Natural killer cell (primary cell): ENCODE measurements around the gene STK25. TPM values are rescaled to one million over a fixed set of nuclear protein-coding genes. Genes with fewer than 3 reads are reported as not detected.

ENCODE experiments used
- ATAC-seq, 3 donors: fragments of 150-1000 bp in 2 of 3; fragments of 200-7000 bp in 1 of 3; cut with Tn5 transposase; 1 replicate in 1 of 3; 2 replicates in 2 of 3; pipeline ENCODE4 v1.10.0; 2021; ENCODE audit warnings: mild to moderate bottlenecking in 2 of 3, moderate library complexity in 2 of 3
- DNase-seq, 2 donors: peaks; one replicate each; pipeline versions ENCODE4 v3.0.0 to v3.0.0-alpha.2; 2013 to 2021; ENCODE audit warnings: mixed read lengths in 1 of 2
- H3K27ac ChIP-seq: one replicate; pipeline ENCODE4 v1.5.1; 2013; ENCODE audit warnings: mild to moderate bottlenecking, low read length
- H3K27me3 ChIP-seq: one replicate; pipeline ENCODE4 v1.6.1; 2013; ENCODE audit warnings: low read length; ENCODE audit not compliant: control insufficient read depth, insufficient read depth
- H3K36me3 ChIP-seq: one replicate; pipeline ENCODE4 v1.6.1; 2013; ENCODE audit warnings: low read length; ENCODE audit not compliant: control insufficient read depth, insufficient read depth
- H3K4me1 ChIP-seq: one replicate; pipeline ENCODE4 v1.6.1; 2013; ENCODE audit warnings: low read length; ENCODE audit not compliant: control insufficient read depth, insufficient read depth
- H3K4me3 ChIP-seq: one replicate; pipeline ENCODE4 v1.5.1; 2013; ENCODE audit warnings: low read length
- H3K9me3 ChIP-seq: one replicate; pipeline ENCODE4 v1.6.1; 2013; ENCODE audit warnings: low read length; ENCODE audit not compliant: control insufficient read depth, insufficient read depth
- H3K27ac Mint-ChIP-seq, 2 donors: one replicate each; pipeline ENCODE4 v1.8.0; 2022; ENCODE audit warnings: mild to moderate bottlenecking in 2 of 2, mixed read lengths in 2 of 2, moderate library complexity in 1 of 2
- H3K27me3 Mint-ChIP-seq, 2 donors: one replicate each; pipeline ENCODE4 v1.8.0; 2022; ENCODE audit warnings: low read depth in 2 of 2, mixed read lengths in 2 of 2
- H3K36me3 Mint-ChIP-seq: one replicate; pipeline ENCODE4 v1.8.0; 2022; ENCODE audit warnings: mixed read lengths
- H3K4me1 Mint-ChIP-seq, 2 donors: one replicate each; pipeline ENCODE4 v1.8.0; 2022; ENCODE audit warnings: mixed read lengths in 2 of 2
- H3K4me3 Mint-ChIP-seq: one replicate; pipeline ENCODE4 v1.8.0; 2022; ENCODE audit warnings: mild to moderate bottlenecking, moderate library complexity, mixed read lengths
- H3K9me3 Mint-ChIP-seq, 2 donors: one replicate each; pipeline ENCODE4 v1.8.0; 2022; ENCODE audit warnings: mixed read lengths in 2 of 2
- WGBS: methylation state at CpG from one replicate; pipeline ENCODE4 v1.1.7; 2013; ENCODE audit warnings: missing lambda C conversion rate; ENCODE audit not compliant: insufficient coverage; 5-methylcytosine and 5-hydroxymethylcytosine counted together
- intact Hi-C: fragments of 100-400 bp; cut with micrococcal nuclease; formaldehyde crosslinking; loops from one replicate; pipeline ENCODE4 v1.14.2; 2022
- total RNA-seq, 4 donors: library from RNA; stranded (reverse); fragments of 120-200 nt in 1 of 4; gene quantifications; one replicate each; pipeline versions ENCODE4 v1.2.3 to v1.2.4, GENCODE V29; 2013 to 2022
- TF ChIP-seq, protein P1 (sequence below): fragments of 200-600 bp; IDR thresholded peaks from one replicate; pipeline ENCODE4 v1.8.0; 2022; ENCODE audit warnings: antibody characterized with exemption

The STK25 gene
- total RNA-seq, 3 donors from 2014 or later (not counting 1 experiment from before 2014, with no cell fraction given): 110 to 140 (median 135) TPM

DNA sequence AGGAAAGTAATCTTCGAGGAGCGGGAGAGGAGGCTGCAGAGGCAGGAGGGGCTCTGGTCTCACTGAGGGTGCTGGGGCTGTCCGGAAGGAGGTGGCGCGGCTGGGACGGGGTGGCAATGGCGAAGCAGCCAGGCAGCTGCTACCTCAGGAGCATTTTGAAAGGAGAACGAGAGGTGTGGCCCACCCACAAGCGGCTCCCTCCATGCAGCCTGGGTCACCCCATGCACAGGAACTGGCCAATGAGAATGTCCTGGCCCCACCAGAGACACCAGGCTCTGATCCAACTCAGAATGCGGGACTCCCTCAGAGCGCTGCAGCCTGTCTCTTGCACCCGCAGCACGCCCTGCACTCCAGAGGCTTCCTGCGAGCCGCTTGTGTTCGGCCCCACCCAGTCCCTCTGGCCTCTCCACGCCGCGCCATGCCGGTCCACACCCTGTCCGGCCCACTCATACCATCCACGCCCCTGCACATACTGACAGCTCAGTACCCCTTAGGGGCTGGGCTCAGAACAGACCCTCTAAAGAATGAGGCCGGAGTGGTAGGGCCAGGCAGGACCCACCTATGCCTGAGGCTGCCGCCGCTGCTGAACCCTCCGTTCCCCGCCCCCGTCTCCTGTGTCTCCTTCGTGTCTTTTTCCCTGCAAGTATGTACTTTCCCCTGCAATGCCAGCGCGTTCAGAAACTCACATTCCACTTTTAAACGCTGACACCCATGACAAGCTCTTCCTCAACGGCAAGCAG, 43.8 kb upstream of the STK25 start:
- H3K9me3 Mint-ChIP-seq: peaks cover 0 to 4% of the 10 kb centered on the region in 2 donors
- no peak overlapping the region for H3K4me3 ChIP-seq
- H3K27me3 ChIP-seq: peaks cover 3% of the 10 kb centered on the region
- intact Hi-C loops: no loop called here
- H3K4me1 Mint-ChIP-seq: no peaks in the 10 kb centered on the region
- no peaks in the 10 kb centered on the region for H3K36me3 Mint-ChIP-seq
- DNase-seq: no peak
- H3K36me3 ChIP-seq: no peaks in the 10 kb centered on the region
- H3K9me3 ChIP-seq: peaks cover under 1% of the 10 kb centered on the region
- H3K4me3 Mint-ChIP-seq: no peak overlapping the region
- no peak overlapping the region for H3K27ac ChIP-seq
- peaks cover 3 to 13% of the 10 kb centered on the region in 2 donors for H3K27me3 Mint-ChIP-seq
- TF ChIP-seq, protein P1, sequence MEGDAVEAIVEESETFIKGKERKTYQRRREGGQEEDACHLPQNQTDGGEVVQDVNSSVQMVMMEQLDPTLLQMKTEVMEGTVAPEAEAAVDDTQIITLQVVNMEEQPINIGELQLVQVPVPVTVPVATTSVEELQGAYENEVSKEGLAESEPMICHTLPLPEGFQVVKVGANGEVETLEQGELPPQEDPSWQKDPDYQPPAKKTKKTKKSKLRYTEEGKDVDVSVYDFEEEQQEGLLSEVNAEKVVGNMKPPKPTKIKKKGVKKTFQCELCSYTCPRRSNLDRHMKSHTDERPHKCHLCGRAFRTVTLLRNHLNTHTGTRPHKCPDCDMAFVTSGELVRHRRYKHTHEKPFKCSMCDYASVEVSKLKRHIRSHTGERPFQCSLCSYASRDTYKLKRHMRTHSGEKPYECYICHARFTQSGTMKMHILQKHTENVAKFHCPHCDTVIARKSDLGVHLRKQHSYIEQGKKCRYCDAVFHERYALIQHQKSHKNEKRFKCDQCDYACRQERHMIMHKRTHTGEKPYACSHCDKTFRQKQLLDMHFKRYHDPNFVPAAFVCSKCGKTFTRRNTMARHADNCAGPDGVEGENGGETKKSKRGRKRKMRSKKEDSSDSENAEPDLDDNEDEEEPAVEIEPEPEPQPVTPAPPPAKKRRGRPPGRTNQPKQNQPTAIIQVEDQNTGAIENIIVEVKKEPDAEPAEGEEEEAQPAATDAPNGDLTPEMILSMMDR: no peak
- H3K4me1 ChIP-seq: peaks cover 8% of the 10 kb centered on the region
- ATAC-seq: no peak
- no peak overlapping the region for H3K27ac Mint-ChIP-seq
- 90% methylated on average over 33 of the region's 33 CpGs for WGBS

DNA sequence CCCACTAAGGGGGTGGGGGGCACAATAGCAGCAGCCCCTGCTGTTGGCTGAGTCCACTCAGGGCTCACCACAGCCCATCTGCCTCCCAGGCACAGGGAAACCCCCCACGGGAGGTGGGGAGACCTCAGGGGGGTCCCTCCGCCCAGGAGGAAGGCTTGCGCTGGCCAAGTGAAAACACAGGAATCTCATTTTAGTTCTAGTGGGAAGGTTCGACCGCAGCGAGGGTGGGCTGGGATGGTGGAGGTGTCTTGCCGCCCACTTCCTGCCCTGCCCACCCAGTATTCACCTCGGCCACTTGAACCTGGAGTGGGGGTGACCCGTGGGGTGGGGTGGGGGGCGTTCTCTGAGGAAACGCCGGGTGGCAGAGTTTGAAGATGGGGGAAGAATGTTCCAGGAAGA, 43.2 kb upstream of the STK25 start:
- peaks cover 8% of the 10 kb centered on the region for H3K4me1 ChIP-seq
- 53% methylated on average over 12 of the region's 12 CpGs for WGBS

DNA sequence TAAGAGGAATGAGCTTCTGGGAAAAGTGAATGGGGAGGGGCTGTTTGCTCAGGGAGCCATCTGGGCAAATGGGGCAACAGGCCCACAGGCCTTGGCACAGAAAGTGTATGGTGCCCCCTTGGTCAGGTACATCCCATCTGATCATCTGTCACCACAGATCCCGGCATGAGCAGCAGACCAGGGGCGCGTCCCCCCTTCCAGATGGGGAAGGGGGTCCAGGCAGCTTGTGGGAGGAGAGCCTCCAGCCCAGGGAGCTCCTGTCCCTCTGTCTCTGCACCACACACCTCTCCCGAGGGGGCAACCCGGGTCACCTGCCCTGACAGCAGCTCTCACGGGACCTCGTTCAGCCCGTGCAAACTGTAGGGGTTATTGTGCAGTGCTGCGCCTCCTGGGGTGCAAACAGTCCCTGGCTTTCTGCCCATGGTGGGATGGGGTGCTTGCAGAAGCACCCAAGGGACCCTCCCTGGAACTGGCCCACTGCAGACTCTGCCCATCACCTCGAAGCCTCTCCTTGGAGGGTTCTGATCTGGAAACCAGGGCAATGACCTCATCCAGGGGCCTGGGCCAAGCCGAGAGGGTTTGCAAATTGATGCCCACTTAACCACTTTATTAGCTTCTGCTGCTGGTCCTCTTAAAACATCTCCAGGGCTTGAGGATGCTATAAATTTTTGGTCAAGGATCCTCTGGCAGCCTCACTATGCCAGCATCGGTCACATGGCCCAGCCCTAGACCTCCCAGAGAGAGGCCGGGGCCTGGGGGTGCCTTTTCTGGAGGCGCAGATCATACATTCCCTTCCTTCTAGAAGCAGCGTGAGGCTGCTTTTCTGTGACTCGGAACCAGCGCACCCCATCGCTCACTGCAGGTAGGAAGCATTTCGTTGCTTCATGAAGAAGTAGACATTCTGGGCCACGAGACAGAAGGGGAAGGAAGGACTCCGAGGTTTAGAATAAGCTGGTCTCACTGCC, 42.5 kb upstream of the STK25 start:
- Mint-ChIP-seq H3K27me3 (peaks cover 0 to 14% of the 10 kb centered on the region in 2 donors), H3K36me3 (no peaks in the 10 kb centered on the region), H3K4me1 (no peaks in the 10 kb centered on the region), H3K27ac (no peak overlapping the region), H3K4me3 (no peak overlapping the region), H3K9me3 (no peaks in the 10 kb centered on the region)
- H3K4me3 ChIP-seq: no peak overlapping the region
- peaks cover 8% of the 10 kb centered on the region for H3K4me1 ChIP-seq
- H3K9me3 ChIP-seq: no peaks in the 10 kb centered on the region
- intact Hi-C loops: no loop called here
- no peak for ATAC-seq
- DNase-seq: no peak
- H3K27ac ChIP-seq: no peak overlapping the region
- no peaks in the 10 kb centered on the region for H3K36me3 ChIP-seq
- WGBS: 61% methylated on average over 21 of the region's 21 CpGs
- TF ChIP-seq, protein P1: no peak
- no peaks in the 10 kb centered on the region for H3K27me3 ChIP-seq

More for the DNA sequence above, 43.2 kb upstream of the STK25 start:
- Histone ChIP-seq H3K27me3 (peaks cover under 1% of the 10 kb centered on the region), H3K4me3 (no peak overlapping the region), H3K36me3 (no peaks in the 10 kb centered on the region), H3K27ac (no peak overlapping the region), H3K9me3 (no peaks in the 10 kb centered on the region)
- intact Hi-C loops: no loop called here
- TF ChIP-seq, protein P1: no peak
- Mint-ChIP-seq H3K36me3 (no peaks in the 10 kb centered on the region), H3K4me3 (no peak overlapping the region), H3K27me3 (peaks cover 0 to 14% of the 10 kb centered on the region in 2 donors), H3K9me3 (no peaks in the 10 kb centered on the region), H3K4me1 (no peaks in the 10 kb centered on the region), H3K27ac (no peak overlapping the region)
- no peak for ATAC-seq
- DNase-seq: no peak
